Measurements from ENCODE around the gene GUCA1A.

GRCh38 chr6:42177514-42178364 is 4.6 kb downstream of the GUCA1A start:
- TF ChIP-seq GATA2 (IDR thresholded peaks at IDR 0.05; ENCODE audit: low read depth, low read length) (no peak), GATA3 (IDR thresholded peaks at IDR 0.05; ENCODE audit: low read depth, low read length) (no peak)
